ENCODE results near the gene EGFR.

- TF ChIP-seq TAF1 (IDR thresholded peaks at IDR 0.05; ENCODE audit: borderline replicate concordance, insufficient read depth, low read length) = no peak
- no peak for TF ChIP-seq POLR2AphosphoS5 (IDR thresholded peaks at IDR 0.05; ENCODE audit: low read depth, low read length)
- TF ChIP-seq, protein P1, sequence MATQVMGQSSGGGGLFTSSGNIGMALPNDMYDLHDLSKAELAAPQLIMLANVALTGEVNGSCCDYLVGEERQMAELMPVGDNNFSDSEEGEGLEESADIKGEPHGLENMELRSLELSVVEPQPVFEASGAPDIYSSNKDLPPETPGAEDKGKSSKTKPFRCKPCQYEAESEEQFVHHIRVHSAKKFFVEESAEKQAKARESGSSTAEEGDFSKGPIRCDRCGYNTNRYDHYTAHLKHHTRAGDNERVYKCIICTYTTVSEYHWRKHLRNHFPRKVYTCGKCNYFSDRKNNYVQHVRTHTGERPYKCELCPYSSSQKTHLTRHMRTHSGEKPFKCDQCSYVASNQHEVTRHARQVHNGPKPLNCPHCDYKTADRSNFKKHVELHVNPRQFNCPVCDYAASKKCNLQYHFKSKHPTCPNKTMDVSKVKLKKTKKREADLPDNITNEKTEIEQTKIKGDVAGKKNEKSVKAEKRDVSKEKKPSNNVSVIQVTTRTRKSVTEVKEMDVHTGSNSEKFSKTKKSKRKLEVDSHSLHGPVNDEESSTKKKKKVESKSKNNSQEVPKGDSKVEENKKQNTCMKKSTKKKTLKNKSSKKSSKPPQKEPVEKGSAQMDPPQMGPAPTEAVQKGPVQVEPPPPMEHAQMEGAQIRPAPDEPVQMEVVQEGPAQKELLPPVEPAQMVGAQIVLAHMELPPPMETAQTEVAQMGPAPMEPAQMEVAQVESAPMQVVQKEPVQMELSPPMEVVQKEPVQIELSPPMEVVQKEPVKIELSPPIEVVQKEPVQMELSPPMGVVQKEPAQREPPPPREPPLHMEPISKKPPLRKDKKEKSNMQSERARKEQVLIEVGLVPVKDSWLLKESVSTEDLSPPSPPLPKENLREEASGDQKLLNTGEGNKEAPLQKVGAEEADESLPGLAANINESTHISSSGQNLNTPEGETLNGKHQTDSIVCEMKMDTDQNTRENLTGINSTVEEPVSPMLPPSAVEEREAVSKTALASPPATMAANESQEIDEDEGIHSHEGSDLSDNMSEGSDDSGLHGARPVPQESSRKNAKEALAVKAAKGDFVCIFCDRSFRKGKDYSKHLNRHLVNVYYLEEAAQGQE (IDR thresholded peaks at IDR 0.05; ENCODE audit: insufficient read depth in 1 of 2, low read depth in 2 of 2, low read length in 2 of 2) = no peak
- no peak for TF ChIP-seq FOXP2 (optimal IDR thresholded peaks at IDR 0.05; ENCODE audit: borderline replicate concordance, extremely low read depth, extremely low read length, insufficient read depth)
- TF ChIP-seq SIN3A (IDR thresholded peaks at IDR 0.05; ENCODE audit: borderline replicate concordance, insufficient read depth, low read length) = no peak
Observed at GRCh38 chr7:55019691-55020465, 1.1 kb downstream of the EGFR start.

Data from PFSK-1 (cell line).